Body of pancreas (tissue), 4 donors: ENCODE results near the gene TPP1.

Experiments used
- CTCF ChIP-seq, 7 experiments: fragments of 450-650 bp in 4 of 7; fragments of 200-600 bp in 3 of 7; sonication (generic) in 3 of 7; IDR thresholded peaks; one replicate each; pipeline ENCODE4 v1.5.1; 2016 to 2019; ENCODE audit warnings: antibody characterized with exemption in 7 of 7
- POLR2A ChIP-seq, 3 donors: fragments of 450-650 bp; IDR thresholded peaks; one replicate each; pipeline ENCODE4 v1.6.1; 2016; ENCODE audit warnings: antibody characterized with exemption in 3 of 3, mild to moderate bottlenecking in 2 of 3

- no peak for TF ChIP-seq CTCF (IDR thresholded peaks at IDR 0.05)
- no peak for TF ChIP-seq POLR2A (IDR thresholded peaks at IDR 0.05)
These were observed 44.7 kb upstream of the TPP1 start for GRCh38 chr11:6663794-6664469.
